ENCODE data around the gene BANP.
"Not testable (repeated sequence)": the region's sequence is repeated elsewhere in the genome, so short reads cannot be mapped to it uniquely, and the experiment has no call there.

Gene BANP

GRCh38 chr16:88070341-88070740 lies 119.1 kb downstream of the BANP start:
- Histone ChIP-seq H3K36me3 (ENCODE audit: insufficient read depth, low read length) (peaks cover 10% of the 10 kb centered on the region), H3K27me3 (ENCODE audit: insufficient read depth, low read length) (no peaks in the 10 kb centered on the region), H2AFZ (ENCODE audit: low read depth, low read length) (no peak overlapping the region), H3K4me3 (ENCODE audit: low read length) (no peak overlapping the region), H3K4me1 (ENCODE audit: insufficient read depth, low read length) (no peaks in the 10 kb centered on the region), H3K9me3 (ENCODE audit: low read length) (no peaks in the 10 kb centered on the region)

- Histone ChIP-seq H3K4me1 (ENCODE audit: insufficient read depth, low read length) (no peaks in the 10 kb centered on the region), H3K36me3 (ENCODE audit: insufficient read depth, low read length) (peaks cover 10% of the 10 kb centered on the region), H3K4me3 (ENCODE audit: low read length) (no peak overlapping the region), H3K27me3 (ENCODE audit: insufficient read depth, low read length) (no peaks in the 10 kb centered on the region), H2AFZ (ENCODE audit: low read depth, low read length) (no peak overlapping the region), H3K9me3 (ENCODE audit: low read length) (no peaks in the 10 kb centered on the region)
Measured at GRCh38 chr16:88070989-88071625, 119.9 kb downstream of the BANP start.

- Histone ChIP-seq H3K9me3 (ENCODE audit: low read length) (no peaks in the 10 kb centered on the region), H3K36me3 (ENCODE audit: insufficient read depth, low read length) (peaks cover 12% of the 10 kb centered on the region)
Measured at GRCh38 chr16:88071908-88072307, 120.7 kb downstream of the BANP start.

GRCh38 chr16:88072571-88073001 lies 121.4 kb downstream of the BANP start:
- H3K27me3 ChIP-seq (ENCODE audit: insufficient read depth, low read length): no peaks in the 10 kb centered on the region
- H3K9me3 ChIP-seq (ENCODE audit: low read length): no peaks in the 10 kb centered on the region
- H3K4me3 ChIP-seq (ENCODE audit: low read length): no peak overlapping the region
- H2AFZ ChIP-seq (ENCODE audit: low read depth, low read length): no peak overlapping the region
- no peaks in the 10 kb centered on the region for H3K4me1 ChIP-seq (ENCODE audit: insufficient read depth, low read length)
- H3K36me3 ChIP-seq (ENCODE audit: insufficient read depth, low read length): peaks cover 18% of the 10 kb centered on the region

More at GRCh38 chr16:88071908-88072307, 120.7 kb downstream of the BANP start:
- Histone ChIP-seq H2AFZ (ENCODE audit: low read depth, low read length) (no peak overlapping the region), H3K4me3 (ENCODE audit: low read length) (no peak overlapping the region), H3K27me3 (ENCODE audit: insufficient read depth, low read length) (no peaks in the 10 kb centered on the region), H3K4me1 (ENCODE audit: insufficient read depth, low read length) (no peaks in the 10 kb centered on the region)

- H3K36me3 ChIP-seq (ENCODE audit: insufficient read depth, low read length): peaks cover 25% of the 10 kb centered on the region
- no peaks in the 10 kb centered on the region for H3K9me3 ChIP-seq (ENCODE audit: low read length)
- H3K27me3 ChIP-seq (ENCODE audit: insufficient read depth, low read length): no peaks in the 10 kb centered on the region
- no peak overlapping the region for H3K4me3 ChIP-seq (ENCODE audit: low read length)
- H2AFZ ChIP-seq (ENCODE audit: low read depth, low read length): no peak overlapping the region
- H3K4me1 ChIP-seq (ENCODE audit: insufficient read depth, low read length): no peaks in the 10 kb centered on the region
Measured at GRCh38 chr16:88073201-88073721, 122.0 kb downstream of the BANP start.

GRCh38 chr16:88074041-88074440 lies 122.8 kb downstream of the BANP start:
- H3K4me1 ChIP-seq (ENCODE audit: insufficient read depth, low read length): no peaks in the 10 kb centered on the region
- H3K9me3 ChIP-seq (ENCODE audit: low read length): peaks cover 2% of the 10 kb centered on the region
- H3K27me3 ChIP-seq (ENCODE audit: insufficient read depth, low read length): no peaks in the 10 kb centered on the region
- H3K4me3 ChIP-seq (ENCODE audit: low read length): no peak overlapping the region
- H2AFZ ChIP-seq (ENCODE audit: low read depth, low read length): no peak overlapping the region
- peaks cover 25% of the 10 kb centered on the region for H3K36me3 ChIP-seq (ENCODE audit: insufficient read depth, low read length)

GRCh38 chr16:88076211-88076931 lies 125.1 kb downstream of the BANP start:
- Histone ChIP-seq H3K4me3 (ENCODE audit: low read length) (no peak overlapping the region), H3K9me3 (ENCODE audit: low read length) (peaks cover 6% of the 10 kb centered on the region), H3K27me3 (ENCODE audit: insufficient read depth, low read length) (no peaks in the 10 kb centered on the region), H3K36me3 (ENCODE audit: insufficient read depth, low read length) (peaks cover 20% of the 10 kb centered on the region), H2AFZ (ENCODE audit: low read depth, low read length) (no peak overlapping the region), H3K4me1 (ENCODE audit: insufficient read depth, low read length) (no peaks in the 10 kb centered on the region)

GRCh38 chr16:88076932-88077320 lies 125.7 kb downstream of the BANP start:
- not testable (repeated sequence) for H3K4me3 ChIP-seq (ENCODE audit: low read length)

GRCh38 chr16:88077328-88078108 lies 126.3 kb downstream of the BANP start:
- H3K4me3 ChIP-seq (ENCODE audit: low read length): no peak overlapping the region
- no peaks in the 10 kb centered on the region for H3K27me3 ChIP-seq (ENCODE audit: insufficient read depth, low read length)
- peaks cover 6% of the 10 kb centered on the region for H3K9me3 ChIP-seq (ENCODE audit: low read length)
- no peak overlapping the region for H2AFZ ChIP-seq (ENCODE audit: low read depth, low read length)
- H3K4me1 ChIP-seq (ENCODE audit: insufficient read depth, low read length): no peaks in the 10 kb centered on the region
- peaks cover 20% of the 10 kb centered on the region for H3K36me3 ChIP-seq (ENCODE audit: insufficient read depth, low read length)

More at GRCh38 chr16:88076932-88077320, 125.7 kb downstream of the BANP start:
- H2AFZ ChIP-seq (ENCODE audit: low read depth, low read length); H3K27me3 ChIP-seq (ENCODE audit: insufficient read depth, low read length); H3K9me3 ChIP-seq (ENCODE audit: low read length); H3K4me1 ChIP-seq (ENCODE audit: insufficient read depth, low read length): not testable (repeated sequence)
- H3K36me3 ChIP-seq (ENCODE audit: insufficient read depth, low read length): peaks cover 20% of the 10 kb centered on the region

- no peak overlapping the region for H3K4me3 ChIP-seq (ENCODE audit: low read length)
- H3K4me1 ChIP-seq (ENCODE audit: insufficient read depth, low read length): no peaks in the 10 kb centered on the region
- H3K27me3 ChIP-seq (ENCODE audit: insufficient read depth, low read length): no peaks in the 10 kb centered on the region
- no peak overlapping the region for H2AFZ ChIP-seq (ENCODE audit: low read depth, low read length)
- peaks cover 18% of the 10 kb centered on the region for H3K36me3 ChIP-seq (ENCODE audit: insufficient read depth, low read length)
- peaks cover 8% of the 10 kb centered on the region for H3K9me3 ChIP-seq (ENCODE audit: low read length)
Measured at GRCh38 chr16:88078111-88078775, 127.0 kb downstream of the BANP start.

GRCh38 chr16:88083582-88083981 lies 132.3 kb downstream of the BANP start:
- no peak overlapping the region for H3K4me3 ChIP-seq (ENCODE audit: low read length)
- peaks cover 6% of the 10 kb centered on the region for H3K9me3 ChIP-seq (ENCODE audit: low read length)
- no peaks in the 10 kb centered on the region for H3K36me3 ChIP-seq (ENCODE audit: insufficient read depth, low read length)
- no peaks in the 10 kb centered on the region for H3K27me3 ChIP-seq (ENCODE audit: insufficient read depth, low read length)
- no peaks in the 10 kb centered on the region for H3K4me1 ChIP-seq (ENCODE audit: insufficient read depth, low read length)
- no peak overlapping the region for H2AFZ ChIP-seq (ENCODE audit: low read depth, low read length)

- Histone ChIP-seq H3K4me3 (ENCODE audit: low read length) (no peak overlapping the region), H3K9me3 (ENCODE audit: low read length) (peaks cover 5% of the 10 kb centered on the region), H3K27me3 (ENCODE audit: insufficient read depth, low read length) (no peaks in the 10 kb centered on the region), H3K4me1 (ENCODE audit: insufficient read depth, low read length) (no peaks in the 10 kb centered on the region), H3K36me3 (ENCODE audit: insufficient read depth, low read length) (no peaks in the 10 kb centered on the region), H2AFZ (ENCODE audit: low read depth, low read length) (no peak overlapping the region)
Measured at GRCh38 chr16:88084881-88085280, 133.6 kb downstream of the BANP start.

Measured in neuron (in vitro differentiated cells).